Naive thymus-derived CD4-positive, alpha-beta T cell (primary cell): ENCODE results near the gene TECPR2. TPM values are rescaled to one million over a fixed set of nuclear protein-coding genes. Genes with fewer than 3 reads are reported as not detected.

Source experiments
- ATAC-seq: fragments of 150-1000 bp; cut with Tn5 transposase; 2 replicates; pipeline ENCODE4 v1.10.0; 2021; ENCODE audit warnings: mild to moderate bottlenecking, moderate library complexity
- CTCF ChIA-PET: fragments of 350-600 bp; sonication (Branson Sonifier 250); formaldehyde crosslinking; loops from one replicate; lab custom pipeline; 2021; ENCODE audit warnings: antibody characterized with exemption; lab: Charles Lee
- POLR2A ChIA-PET: fragments of 350-600 bp; sonication (Branson Sonifier 250); formaldehyde crosslinking; loops from one replicate; lab custom pipeline; 2021; ENCODE audit warnings: antibody characterized with exemption, inconsistent platforms; lab: Charles Lee
- DNase-seq, 9 donors: peaks; one replicate each; pipeline versions ENCODE4 v3.0.0 to v3.0.0-alpha.2; 2020 to 2022; ENCODE audit warnings: mixed read lengths in 1 of 9
- H3K27ac ChIP-seq: one replicate; pipeline ENCODE4 v1.7.0; 2013; ENCODE audit warnings: mild to moderate bottlenecking, low read depth, low read length, moderate library complexity
- H3K27me3 ChIP-seq, 2 donors: one replicate each; pipeline ENCODE4 v1.7.0; 2013; ENCODE audit warnings: low read length in 2 of 2, mild to moderate bottlenecking in 2 of 2, moderate library complexity in 2 of 2; ENCODE audit not compliant: control insufficient read depth in 2 of 2, insufficient read depth in 2 of 2
- H3K36me3 ChIP-seq, 3 experiments: 1 replicate in 2 of 3; 2 replicates in 1 of 3; pipeline ENCODE4 v1.7.0; 2013; ENCODE audit warnings: low read length in 3 of 3, mild to moderate bottlenecking in 3 of 3, moderate library complexity in 1 of 3; ENCODE audit not compliant: insufficient read depth in 3 of 3, control insufficient read depth in 2 of 3
- H3K4me1 ChIP-seq, 2 donors: one replicate each; pipeline ENCODE4 v1.7.0; 2013; ENCODE audit warnings: low read length in 2 of 2, mild to moderate bottlenecking in 2 of 2, moderate library complexity in 1 of 2; ENCODE audit not compliant: control insufficient read depth in 2 of 2, insufficient read depth in 2 of 2
- H3K4me3 ChIP-seq: 2 replicates; pipeline ENCODE4 v1.7.0; 2013; ENCODE audit warnings: mild to moderate bottlenecking, low read length
- H3K9me3 ChIP-seq, 3 experiments: 1 replicate in 2 of 3; 2 replicates in 1 of 3; pipeline ENCODE4 v1.7.0; 2013; ENCODE audit warnings: low read length in 3 of 3; ENCODE audit not compliant: control insufficient read depth in 2 of 3
- H3K27ac Mint-ChIP-seq, 9 donors: one replicate each; pipeline ENCODE4 v1.8.0; 2020 to 2022; ENCODE audit warnings: mixed read lengths in 9 of 9, mild to moderate bottlenecking in 8 of 9, moderate library complexity in 5 of 9, inconsistent platforms in 2 of 9
- H3K27me3 Mint-ChIP-seq, 5 donors: one replicate each; pipeline ENCODE4 v1.8.0; 2021 to 2022; ENCODE audit warnings: mixed read lengths in 5 of 5, mild to moderate bottlenecking in 1 of 5
- H3K36me3 Mint-ChIP-seq, 5 donors: one replicate each; pipeline ENCODE4 v1.8.0; 2020 to 2022; ENCODE audit warnings: mixed read lengths in 5 of 5, mild to moderate bottlenecking in 3 of 5, inconsistent platforms in 1 of 5
- H3K4me1 Mint-ChIP-seq, 7 donors: one replicate each; pipeline ENCODE4 v1.8.0; 2020 to 2022; ENCODE audit warnings: mixed read lengths in 7 of 7, mild to moderate bottlenecking in 3 of 7, inconsistent platforms in 1 of 7
- H3K4me3 Mint-ChIP-seq, 10 donors: one replicate each; pipeline ENCODE4 v1.8.0; 2020 to 2022; ENCODE audit warnings: mild to moderate bottlenecking in 10 of 10, mixed read lengths in 10 of 10, moderate library complexity in 6 of 10, inconsistent platforms in 2 of 10
- H3K9me3 Mint-ChIP-seq, 11 donors: one replicate each; pipeline ENCODE4 v1.8.0; 2020 to 2022; ENCODE audit warnings: mixed read lengths in 11 of 11, mild to moderate bottlenecking in 4 of 11, inconsistent platforms in 1 of 11, moderate library complexity in 1 of 11
- intact Hi-C, 2 donors: fragments of 100-400 bp; cut with micrococcal nuclease; formaldehyde crosslinking; loops; one replicate each; pipeline ENCODE4 v1.15.1; 2023
- polyA plus RNA-seq, 2 donors: library from polyadenylated mRNA; unstranded; fragments of 300-500 nt; fragmentation: Illumina TruSeq; gene quantifications; one replicate each; pipeline ENCODE4 v1.2.3, GENCODE V29; 2021
- total RNA-seq, 6 experiments: library from RNA in 5 of 6; stranded (reverse) in 5 of 6; gene quantifications; 1 replicate in 5 of 6; 2 replicates in 1 of 6; pipeline ENCODE4 v1.2.3 and lab custom pipeline; 2021 to 2026

TECPR2 gene
- total and polyA plus RNA-seq, 7 experiments from 2014 or later: 5.2 to 12.9 (median 10.0) TPM

DNA sequence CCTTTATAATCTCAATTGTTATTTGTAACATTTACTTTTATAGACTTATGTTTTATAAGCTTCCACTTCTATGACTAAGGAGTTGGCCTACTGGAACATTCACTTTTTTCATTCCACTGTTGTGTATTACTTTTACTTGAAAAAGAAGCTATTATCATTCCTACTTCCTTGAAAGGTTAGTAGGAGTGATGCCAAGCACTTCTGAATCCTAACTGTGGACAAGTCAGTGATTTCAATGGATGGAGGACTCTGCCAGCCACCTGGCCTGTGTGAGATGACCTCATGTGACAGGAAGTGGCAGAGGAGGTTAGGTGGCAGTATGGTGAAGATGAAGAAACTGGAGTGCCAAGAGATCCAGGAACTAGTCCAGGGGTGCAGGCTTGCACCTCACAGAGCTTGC is 46.0 kb downstream of the TECPR2 start:
- Histone ChIP-seq H3K4me1 (no peaks in the 10 kb centered on the region), H3K4me3 (no peak overlapping the region), H3K9me3 (no peaks in the 10 kb centered on the region), H3K27ac (no peak overlapping the region), H3K27me3 (no peaks in the 10 kb centered on the region), H3K36me3 (no peaks in the 10 kb centered on the region)
- peaks cover 4 to 28% (median 14%) of the 10 kb centered on the region in 5 donors for H3K36me3 Mint-ChIP-seq
- POLR2A ChIA-PET: interaction anchor here (0.6 kb wide), 1 partner anchor 703 kb away, joined by 4 read pairs; no protein-coding TSS in a partner anchor
- peaks cover 3 to 12% (median 5%) of the 10 kb centered on the region in 7 donors for H3K4me1 Mint-ChIP-seq
- H3K4me3 Mint-ChIP-seq: no peak overlapping the region
- intact Hi-C loops: no loop called here
- no peaks in the 10 kb centered on the region for H3K27me3 Mint-ChIP-seq
- H3K9me3 Mint-ChIP-seq: peaks cover 0 to 8% (median 1%) of the 10 kb centered on the region in 11 donors
- CTCF ChIA-PET: no interaction called here
- H3K27ac Mint-ChIP-seq: peak overlapping the region in 4 of 9 donors; percentile 4 to 39 (median 19)
- ATAC-seq: no peak
- DNase-seq: no peak

DNA sequence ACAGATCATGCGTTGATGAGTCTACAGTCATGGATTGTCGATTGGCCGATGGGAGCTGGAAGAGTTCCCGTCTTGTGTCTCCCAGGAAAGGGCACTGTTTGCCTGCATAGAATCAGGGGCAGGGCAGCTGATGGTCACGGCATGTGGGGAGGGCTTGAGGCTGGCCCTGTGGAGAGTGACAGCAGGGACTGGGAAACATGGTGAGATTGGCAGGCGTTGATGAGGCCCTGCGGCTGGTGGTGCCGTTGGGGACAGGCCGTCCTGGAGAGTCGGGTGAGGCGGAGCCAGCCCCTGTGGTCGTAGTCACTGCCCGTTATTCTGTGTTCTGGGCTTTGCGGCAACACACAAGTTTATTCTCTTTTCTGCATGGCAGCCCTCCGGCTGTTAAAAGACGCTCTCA is 52.9 kb downstream of the TECPR2 start:
- CTCF ChIA-PET: no interaction called here
- H3K27ac Mint-ChIP-seq: no peak overlapping the region
- no peak overlapping the region for H3K4me3 Mint-ChIP-seq
- no peaks in the 10 kb centered on the region for H3K27me3 Mint-ChIP-seq
- POLR2A ChIA-PET: no interaction called here
- ATAC-seq: no peak
- no peaks in the 10 kb centered on the region for H3K4me1 ChIP-seq
- DNase-seq: no peak
- no peak overlapping the region for H3K4me3 ChIP-seq
- H3K9me3 Mint-ChIP-seq: peaks cover 0 to 1% (median 0%) of the 10 kb centered on the region in 11 donors
- H3K27ac ChIP-seq: no peak overlapping the region
- no peaks in the 10 kb centered on the region for H3K27me3 ChIP-seq
- intact Hi-C loops: no loop called here
- peaks cover 0 to 4% (median 0%) of the 10 kb centered on the region in 7 donors for H3K4me1 Mint-ChIP-seq
- no peaks in the 10 kb centered on the region for H3K9me3 ChIP-seq
- H3K36me3 Mint-ChIP-seq: peaks cover 0 to 25% (median 9%) of the 10 kb centered on the region in 5 donors
- peaks cover 0 to 10% (median 0%) of the 10 kb centered on the region in 3 experiments for H3K36me3 ChIP-seq

DNA sequence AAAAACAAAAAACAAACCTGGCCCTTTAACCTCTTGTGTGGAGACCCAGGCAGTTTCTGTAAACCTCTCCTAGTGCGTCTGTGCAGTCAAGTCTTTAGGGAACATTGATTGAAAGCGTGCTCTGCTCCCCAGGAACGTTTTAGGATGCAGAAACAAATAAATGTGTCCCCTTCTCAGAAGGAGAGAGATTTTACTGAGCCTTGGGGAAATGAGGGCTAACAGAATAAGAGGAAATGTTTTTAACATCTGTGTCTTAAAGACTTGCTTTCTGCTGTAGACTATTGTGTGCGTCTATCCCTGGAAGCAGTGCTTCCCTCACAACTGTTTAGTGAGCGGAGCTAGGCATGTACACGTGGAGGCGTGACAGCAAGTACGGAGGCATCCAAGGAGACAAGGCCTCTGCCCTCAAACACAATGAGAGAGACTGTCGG is 54.3 kb downstream of the TECPR2 start:
- DNase-seq (no peak), ATAC-seq (no peak)
- Mint-ChIP-seq H3K9me3 (peaks cover 0 to 1% (median 0%) of the 10 kb centered on the region in 11 donors), H3K4me1 (peaks cover 0 to 4% (median 0%) of the 10 kb centered on the region in 7 donors), H3K36me3 (peaks cover 0 to 31% (median 9%) of the 10 kb centered on the region in 5 donors), H3K27me3 (no peaks in the 10 kb centered on the region), H3K27ac (no peak overlapping the region), H3K4me3 (no peak overlapping the region)
- no peaks in the 10 kb centered on the region for H3K4me1 ChIP-seq
- H3K4me3 ChIP-seq: no peak overlapping the region
- no peak overlapping the region for H3K27ac ChIP-seq
- no peaks in the 10 kb centered on the region for H3K9me3 ChIP-seq
- peaks cover 0 to 10% (median 0%) of the 10 kb centered on the region in 3 experiments for H3K36me3 ChIP-seq
- no peaks in the 10 kb centered on the region for H3K27me3 ChIP-seq
- POLR2A ChIA-PET: no interaction called here
- CTCF ChIA-PET: no interaction called here
- intact Hi-C loops: no loop called here

DNA sequence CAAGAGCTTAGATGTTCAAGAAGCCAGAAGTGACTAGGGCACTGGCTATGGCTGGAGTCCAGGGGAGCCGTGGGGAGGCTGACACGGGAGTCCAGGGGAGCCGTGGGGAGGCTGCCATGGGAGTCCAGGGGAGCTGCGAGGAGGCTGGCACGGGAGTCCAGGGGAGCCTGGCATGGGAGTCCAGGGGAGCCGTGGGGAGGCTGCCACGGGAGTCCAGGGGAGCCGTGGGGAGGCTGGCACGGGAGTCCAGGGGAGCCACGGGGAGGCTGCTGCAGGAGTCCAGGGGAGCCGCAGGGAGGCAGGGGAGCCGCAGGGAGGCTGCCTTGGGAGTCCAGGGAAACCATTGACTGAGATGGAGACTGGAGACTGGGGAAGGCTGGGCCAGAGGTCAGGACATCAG is 54.9 kb downstream of the TECPR2 start:
- intact Hi-C loops: no loop called here
- H3K27ac Mint-ChIP-seq: no peak overlapping the region
- Histone ChIP-seq H3K4me1 (no peaks in the 10 kb centered on the region), H3K27ac (no peak overlapping the region), H3K4me3 (no peak overlapping the region), H3K27me3 (no peaks in the 10 kb centered on the region), H3K9me3 (no peaks in the 10 kb centered on the region), H3K36me3 (peaks cover 0 to 10% (median 0%) of the 10 kb centered on the region in 3 experiments)
- DNase-seq: no peak
- ChIA-PET CTCF (no interaction called here), POLR2A (interaction anchor here (0.6 kb wide), 1 partner anchor 1427 kb away, joined by 3 read pairs; no protein-coding TSS in a partner anchor)
- no peaks in the 10 kb centered on the region for H3K27me3 Mint-ChIP-seq
- peaks cover 0 to 4% (median 0%) of the 10 kb centered on the region in 7 donors for H3K4me1 Mint-ChIP-seq
- peaks cover 0 to 1% (median 0%) of the 10 kb centered on the region in 11 donors for H3K9me3 Mint-ChIP-seq
- ATAC-seq: no peak
- H3K36me3 Mint-ChIP-seq: peaks cover 0 to 31% (median 9%) of the 10 kb centered on the region in 5 donors
- no peak overlapping the region for H3K4me3 Mint-ChIP-seq

DNA sequence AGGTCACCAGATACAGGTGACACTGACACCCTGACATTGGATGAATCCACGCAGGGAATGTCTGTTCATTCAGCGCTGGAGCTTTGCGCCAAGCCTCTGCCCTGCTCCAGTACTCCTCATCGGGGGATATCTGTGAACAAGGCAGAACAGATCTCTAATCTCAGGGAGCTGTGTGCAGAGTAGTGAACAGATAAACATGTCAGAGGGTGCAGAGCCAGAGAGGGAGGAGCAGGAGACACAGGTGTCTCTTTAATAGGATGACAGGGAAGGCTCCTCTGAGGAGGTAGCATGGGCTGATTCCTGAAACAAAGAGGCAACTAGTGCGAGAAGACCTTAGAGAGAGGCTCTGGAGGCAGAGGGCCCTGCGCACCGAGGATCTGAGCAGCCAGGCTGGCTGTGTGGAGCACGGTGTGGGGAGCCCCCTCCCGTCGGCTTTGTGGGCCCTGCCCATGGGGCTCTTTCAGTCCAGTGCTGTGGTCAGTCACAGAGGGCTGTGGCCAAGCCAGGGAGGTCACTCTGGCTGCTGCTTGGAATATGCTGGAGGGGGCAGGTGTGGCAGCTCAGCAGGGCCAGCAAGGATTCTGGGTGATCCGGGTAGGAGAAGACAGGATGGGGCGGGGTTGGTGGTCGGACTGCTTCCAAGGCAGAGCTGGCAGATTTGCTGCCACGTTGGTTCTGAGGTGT is 55.6 kb downstream of the TECPR2 start:
- ChIA-PET POLR2A (no interaction called here), CTCF (no interaction called here)
- H3K36me3 Mint-ChIP-seq: peaks cover 0 to 31% (median 9%) of the 10 kb centered on the region in 5 donors
- H3K4me1 Mint-ChIP-seq: peaks cover 0 to 4% (median 0%) of the 10 kb centered on the region in 7 donors
- no peak overlapping the region for H3K4me3 ChIP-seq
- no peak overlapping the region for H3K4me3 Mint-ChIP-seq
- no peaks in the 10 kb centered on the region for H3K27me3 Mint-ChIP-seq
- no peaks in the 10 kb centered on the region for H3K27me3 ChIP-seq
- H3K4me1 ChIP-seq: no peaks in the 10 kb centered on the region
- peaks cover 0 to 10% (median 0%) of the 10 kb centered on the region in 3 experiments for H3K36me3 ChIP-seq
- H3K27ac Mint-ChIP-seq: peak overlapping the region in 1 of 9 donors; percentile 10
- no peaks in the 10 kb centered on the region for H3K9me3 ChIP-seq
- H3K27ac ChIP-seq: no peak overlapping the region
- DNase-seq: no peak
- intact Hi-C loops: no loop called here
- no peak for ATAC-seq
- peaks cover 0 to 1% (median 0%) of the 10 kb centered on the region in 11 donors for H3K9me3 Mint-ChIP-seq

DNA sequence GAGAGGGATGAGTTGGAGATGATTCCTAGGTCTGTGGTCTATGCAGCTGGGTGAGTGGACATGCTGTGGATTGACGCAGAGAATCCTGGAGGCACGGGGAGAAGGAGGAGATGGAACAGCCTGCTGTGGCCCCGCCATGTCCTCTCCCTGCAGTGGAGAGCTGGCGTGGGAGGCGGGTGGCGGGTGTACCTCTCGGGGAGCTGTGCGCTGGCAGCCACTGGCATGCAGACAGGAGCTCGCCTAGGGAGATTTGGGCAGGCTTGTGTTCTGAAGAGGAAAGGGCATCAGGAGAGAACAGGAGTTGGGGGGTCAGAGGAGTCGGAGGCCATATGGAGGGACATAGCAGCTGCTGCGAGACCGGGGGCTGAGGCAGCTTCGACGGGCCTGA is 56.1 kb downstream of the TECPR2 start:
- ChIA-PET POLR2A (no interaction called here), CTCF (no interaction called here)
- no peak overlapping the region for H3K4me3 ChIP-seq
- no peaks in the 10 kb centered on the region for H3K27me3 ChIP-seq
- peaks cover 0 to 4% (median 0%) of the 10 kb centered on the region in 7 donors for H3K4me1 Mint-ChIP-seq
- no peak overlapping the region for H3K27ac ChIP-seq
- H3K4me1 ChIP-seq: no peaks in the 10 kb centered on the region
- ATAC-seq (no peak), DNase-seq (no peak)
- peaks cover 0 to 1% (median 0%) of the 10 kb centered on the region in 11 donors for H3K9me3 Mint-ChIP-seq
- H3K9me3 ChIP-seq: no peaks in the 10 kb centered on the region
- H3K36me3 Mint-ChIP-seq: peaks cover 0 to 36% (median 13%) of the 10 kb centered on the region in 5 donors
- peak overlapping the region in 2 of 9 donors; percentile 10 to 43 for H3K27ac Mint-ChIP-seq
- H3K36me3 ChIP-seq: peaks cover 0 to 10% (median 0%) of the 10 kb centered on the region in 3 experiments
- H3K4me3 Mint-ChIP-seq: no peak overlapping the region
- intact Hi-C loops: no loop called here
- H3K27me3 Mint-ChIP-seq: no peaks in the 10 kb centered on the region
